HEK293T (cell line): ENCODE results near the gene CAPZB.

Experiments used
- BHLHE40 ChIP-seq: fragments of 450-650 bp; IDR thresholded peaks from 2 replicates; pipeline ENCODE4 v1.6.1; 2016; ENCODE audit warnings: mild to moderate bottlenecking, moderate library complexity, borderline replicate concordance
- FOXA1 ChIP-seq: fragments of 450-650 bp; IDR thresholded peaks from 2 replicates; pipeline ENCODE4 v1.6.1; 2016; ENCODE audit warnings: mild to moderate bottlenecking
- FOXK2 ChIP-seq: fragments of 450-650 bp; IDR thresholded peaks from 2 replicates; pipeline ENCODE4 v1.6.1; 2016; ENCODE audit warnings: mild to moderate bottlenecking
- FOXM1 ChIP-seq: fragments of 450-650 bp; IDR thresholded peaks from 2 replicates; pipeline ENCODE4 v1.6.1; 2017; ENCODE audit warnings: mild to moderate bottlenecking, borderline replicate concordance
- HDGF ChIP-seq: fragments of 450-650 bp; IDR thresholded peaks from 2 replicates; pipeline ENCODE4 v1.6.1; 2017; ENCODE audit warnings: antibody characterized with exemption, borderline replicate concordance
- L3MBTL2 ChIP-seq: fragments of 450-650 bp; conservative IDR thresholded peaks from 2 replicates; pipeline ENCODE4 v1.6.1; 2016; ENCODE audit warnings: mild to moderate bottlenecking
- SP1 ChIP-seq: fragments of 450-650 bp; IDR thresholded peaks from 2 replicates; pipeline ENCODE4 v1.6.1; 2017
- SUZ12 ChIP-seq: fragments of 450-650 bp; IDR thresholded peaks from 2 replicates; pipeline ENCODE4 v1.6.1; 2016; ENCODE audit warnings: mild to moderate bottlenecking

DNA sequence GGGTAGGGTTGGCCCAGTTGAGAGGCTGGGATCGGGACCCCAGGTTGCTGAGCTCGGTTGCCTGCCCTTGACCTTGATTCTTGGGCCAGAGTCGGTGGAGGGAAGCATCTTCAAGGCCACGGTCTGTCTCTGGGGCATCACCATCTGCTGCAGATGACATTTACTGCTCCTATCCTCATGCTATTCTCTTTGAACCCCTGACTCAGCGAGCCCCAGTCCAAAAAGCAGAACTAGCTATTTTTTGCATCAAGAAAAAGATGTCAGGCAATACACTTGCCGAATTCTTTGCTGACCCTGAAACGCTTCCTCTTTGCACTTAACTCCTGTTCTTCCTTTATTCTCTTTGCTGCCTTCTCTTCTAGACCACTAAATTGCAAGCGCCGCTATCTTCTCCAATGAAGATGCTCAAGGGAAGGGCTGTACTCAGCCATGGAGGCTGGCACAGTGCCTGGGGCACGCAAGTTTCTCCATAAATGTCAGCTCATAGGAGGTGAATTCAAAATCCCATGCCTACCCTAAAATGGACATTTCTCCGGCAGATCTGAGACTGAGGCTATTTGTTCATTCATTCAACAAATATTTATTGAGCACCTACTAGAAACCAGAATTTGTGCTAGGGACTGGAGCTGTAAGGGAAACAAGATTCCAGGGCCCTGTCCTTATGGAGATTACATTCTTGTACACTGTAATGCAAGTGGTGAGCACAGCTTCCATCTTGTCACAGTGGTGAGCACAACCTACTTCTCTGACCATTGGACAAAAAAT lies 20.5 kb upstream of the CAPZB start:
- TF ChIP-seq SP1 = no peak
- TF ChIP-seq FOXM1 = no peak
- no peak for TF ChIP-seq BHLHE40
- no peak for TF ChIP-seq FOXK2
- TF ChIP-seq L3MBTL2 = no peak
- TF ChIP-seq SUZ12 = no peak
- no peak for TF ChIP-seq FOXA1
- no peak for TF ChIP-seq HDGF
